Adrenal gland (tissue), 12 donors: ENCODE results near the gene LIPG. TPM values are rescaled to one million over a fixed set of nuclear protein-coding genes. Genes with fewer than 3 reads are reported as not detected.

ENCODE experiments used
- DNase-seq, 7 donors: peaks; one replicate each; pipeline ENCODE4 v3.0.0-alpha.2; 2019 to 2020
- H3K27ac ChIP-seq, 5 donors: fragments of 200-600 bp; sonication (generic) in 4 of 5; 1 replicate in 3 of 5; 2 replicates in 2 of 5; pipeline versions ENCODE4 v1.5.1 to v1.8.0; 2016 to 2020; ENCODE audit warnings: mild to moderate bottlenecking in 1 of 5
- H3K27me3 ChIP-seq: fragments of 200-600 bp; 2 replicates; pipeline ENCODE4 v1.8.0; 2021
- H3K36me3 ChIP-seq, 2 donors: fragments of 200-600 bp; replicated peaks in 1 of 2; 1 replicate in 1 of 2; 2 replicates in 1 of 2; pipeline versions ENCODE4 v1.5.1 to v1.8.0; 2018 to 2022
- H3K4me1 ChIP-seq, 2 donors: fragments of 200-600 bp; replicated peaks in 1 of 2; 1 replicate in 1 of 2; 2 replicates in 1 of 2; pipeline versions ENCODE4 v1.5.1 to v1.8.0; 2018 to 2021
- H3K4me3 ChIP-seq, 4 donors: fragments of 200-600 bp; sonication (generic) in 3 of 4; one replicate each; pipeline ENCODE4 v1.5.1; 2016 to 2018
- H3K9me3 ChIP-seq, 3 donors: fragments of 200-600 bp; sonication (generic) in 1 of 3; replicated peaks in 1 of 3; 1 replicate in 2 of 3; 2 replicates in 1 of 3; pipeline versions ENCODE4 v1.5.1 to v1.8.0; 2016 to 2021
- CTCF ChIP-seq, 6 experiments: fragments of 450-650 bp in 4 of 6; fragments of 200-600 bp in 2 of 6; sonication (generic) in 1 of 6; IDR thresholded peaks; 1 replicate in 5 of 6; 2 replicates in 1 of 6; pipeline versions ENCODE4 v1.5.1 to v1.8.0; 2016 to 2021; ENCODE audit warnings: antibody characterized with exemption in 6 of 6, mild to moderate bottlenecking in 2 of 6, moderate library complexity in 1 of 6
- POLR2A ChIP-seq, 2 donors: fragments of 450-650 bp; IDR thresholded peaks; one replicate each; pipeline ENCODE4 v1.6.1; 2017; ENCODE audit warnings: antibody characterized with exemption in 2 of 2, mild to moderate bottlenecking in 2 of 2, moderate library complexity in 1 of 2
- whole genome bisulfite sequencing, 4 donors: extraction: QIAGEN DNeasy Blood & Tissue Kit in 2 of 4; methylation state at CpG; one replicate each; pipeline versions ENCODE4 v1.1.5 to v1.1.7; 2013 to 2017; 5-methylcytosine and 5-hydroxymethylcytosine counted together
- intact Hi-C, 2 donors: fragments of 100-400 bp; cut with DNase I; formaldehyde crosslinking; loops; one replicate each; pipeline versions ENCODE4 v1.14.1 to v1.15.0; 2022 to 2023
- polyA plus RNA-seq, 3 donors: library from polyadenylated mRNA; stranded (reverse); fragments of 200-250 nt in 2 of 3; fragments of 350-450 nt in 1 of 3; fragmentation: Illumina TruSeq in 1 of 3; extraction: RNeasy Lipid Tissue Mini Kit (QIAGEN cat#74804) in 1 of 3; gene quantifications; one replicate each; pipeline ENCODE4 v1.2.3, GENCODE V29; 2013 to 2014
- total RNA-seq, 9 donors: library from RNA; depleted of rRNA in 4 of 9; stranded (reverse); fragments of >200 nt in 4 of 9; fragments of 120-200 nt in 1 of 9; fragmentation: NEBNext Ultra II Directional in 1 of 9; extraction: Animal tissue kit (Norgen Biotek cat#: 25700) in 1 of 9; gene quantifications; one replicate each; pipeline versions ENCODE4 v1.1.0 to v1.2.4, GENCODE V29; 2013 to 2023
- donor health status: healthy with polysubstance abuse.
- donor health status: Bipolar disorder and iron deficiency.
- donor health status: DM: yes; HTN: yes; CAD: no.
- donor health status: DM: no; HTN: no; CAD: no.
- donor health status: DM: no; HTN: no; CAD: no.
- donor health status: DM: yes; HTN: yes; CAD: no.

The LIPG gene
- total and polyA plus RNA-seq, 12 donors: 0.16 to 2.8 (median 0.44) TPM; not detected in 1

- no peaks in the 10 kb centered on the region for H3K4me1 ChIP-seq
- intact Hi-C loops: no loop called here
These were observed 78.0 kb downstream of the LIPG start for GRCh38 chr18:49639643-49640391.

DNA sequence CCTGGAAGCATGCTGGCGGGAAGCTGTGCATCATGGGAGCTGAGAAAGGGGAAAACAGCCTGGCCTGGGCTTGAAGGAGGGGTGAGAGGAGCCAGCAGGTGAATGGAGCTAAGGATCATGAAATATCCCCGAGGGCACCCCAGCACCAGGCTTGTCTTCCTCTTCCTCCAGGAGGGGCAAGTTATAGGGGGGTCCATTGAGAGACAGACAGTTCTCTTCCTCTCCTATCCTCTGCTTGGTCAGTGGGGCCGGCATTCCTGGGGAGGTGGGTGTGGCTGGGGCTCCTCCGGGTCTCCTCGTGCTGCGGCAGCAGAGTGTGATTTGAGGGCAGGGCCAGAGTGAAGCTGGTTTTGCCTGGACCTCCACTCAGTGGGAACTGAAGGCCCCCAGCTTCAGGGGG, 78.9 kb downstream of the LIPG start:
- Histone ChIP-seq H3K9me3 (no peaks in the 10 kb centered on the region), H3K27me3 (no peaks in the 10 kb centered on the region), H3K4me1 (no peaks in the 10 kb centered on the region), H3K36me3 (no peaks in the 10 kb centered on the region), H3K4me3 (no peak overlapping the region), H3K27ac (no peak overlapping the region)
- 28 to 52% (median 47%) methylated on average over 5 to 6 of the region's 6 CpGs for WGBS, 4 donors
- DNase-seq: no peak
- intact Hi-C loops: no loop called here
- TF ChIP-seq CTCF (IDR thresholded peaks at IDR 0.05) (no peak), POLR2A (IDR thresholded peaks at IDR 0.05) (no peak)

More at GRCh38 chr18:49639643-49640391, 78.0 kb downstream of the LIPG start:
- no peaks in the 10 kb centered on the region for H3K27me3 ChIP-seq
- no peak for DNase-seq
- no peak overlapping the region for H3K27ac ChIP-seq
- TF ChIP-seq POLR2A (IDR thresholded peaks at IDR 0.05): no peak
- TF ChIP-seq CTCF (IDR thresholded peaks at IDR 0.05): no peak
- no peak overlapping the region for H3K4me3 ChIP-seq
- WGBS, 4 donors: 69 to 76% (median 72%) methylated on average over 12 to 13 of the region's 13 CpGs
- no peaks in the 10 kb centered on the region for H3K36me3 ChIP-seq
- H3K9me3 ChIP-seq: no peaks in the 10 kb centered on the region

- H3K4me1 ChIP-seq: no peaks in the 10 kb centered on the region
- no peaks in the 10 kb centered on the region for H3K27me3 ChIP-seq
- H3K27ac ChIP-seq: no peak overlapping the region
- intact Hi-C loops: no loop called here
- no peaks in the 10 kb centered on the region for H3K9me3 ChIP-seq
- no peak overlapping the region for H3K4me3 ChIP-seq
- no peak for DNase-seq
- H3K36me3 ChIP-seq: no peaks in the 10 kb centered on the region
- WGBS, 4 donors: 72 to 81% (median 78%) methylated on average over 3 of the region's 3 CpGs
- TF ChIP-seq CTCF (IDR thresholded peaks at IDR 0.05): no peak
These were observed 83.3 kb downstream of the LIPG start for GRCh38 chr18:49645196-49645595.

DNA sequence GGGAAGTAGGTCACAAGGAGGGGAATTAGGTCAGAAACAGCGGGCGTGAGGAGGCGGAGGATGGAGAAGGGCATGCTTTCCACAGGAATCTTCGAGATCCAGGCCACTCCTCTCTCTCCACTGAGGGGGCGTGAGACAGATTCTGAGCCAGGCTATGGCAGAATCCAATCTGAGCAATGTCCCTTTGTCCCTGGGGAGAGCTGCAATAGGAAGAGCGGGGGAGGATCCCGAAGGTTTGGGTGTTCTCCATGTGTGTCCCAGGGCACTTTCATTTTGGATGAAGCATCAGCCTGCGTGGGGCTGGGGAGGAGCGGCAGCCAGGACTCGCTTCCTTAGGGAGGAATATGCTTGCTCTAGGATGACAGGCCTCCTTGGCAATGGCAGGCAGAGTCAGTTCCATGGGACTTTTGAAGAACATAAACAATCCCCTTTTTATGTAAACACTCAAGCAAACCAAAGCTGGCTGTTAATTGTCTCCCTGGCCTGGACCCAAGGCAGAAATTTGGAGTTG, 84.0 kb downstream of the LIPG start:
- Histone ChIP-seq H3K4me1 (no peaks in the 10 kb centered on the region), H3K27me3 (no peaks in the 10 kb centered on the region), H3K27ac (no peak overlapping the region), H3K9me3 (no peaks in the 10 kb centered on the region), H3K36me3 (no peaks in the 10 kb centered on the region), H3K4me3 (no peak overlapping the region)
- no peak for TF ChIP-seq POLR2A (IDR thresholded peaks at IDR 0.05)
- no peak for TF ChIP-seq CTCF (IDR thresholded peaks at IDR 0.05)
- 60 to 79% (median 72%) methylated on average over 10 of the region's 10 CpGs for WGBS, 4 donors
- intact Hi-C loops: no loop called here
- peak in 4 of 7 donors; percentile 22 to 63 (median 34) for DNase-seq
